SJCRH30 (cell line): Measurements from ENCODE around the gene KIAA0825. TPM values are rescaled to one million over a fixed set of nuclear protein-coding genes. Genes with fewer than 3 reads are reported as not detected.
"Not testable (repeated sequence)": the region's sequence is repeated elsewhere in the genome, so short reads cannot be mapped to it uniquely, and the experiment has no call there.

Source experiments
- DNase-seq, 2 experiments: peaks; one replicate each; pipeline ENCODE4 v3.0.0-alpha.2; 2015 to 2020
- H3K27ac ChIP-seq: fragments of 250-450 bp; sonication (Bioruptor Pico); 2 replicates; pipeline ENCODE4 v1.5.1; 2020; ENCODE audit warnings: mild to moderate bottlenecking, moderate library complexity
- H3K27me3 ChIP-seq: fragments of 250-450 bp; sonication (Bioruptor Pico); 2 replicates; pipeline ENCODE4 v1.5.1; 2020; ENCODE audit warnings: mild to moderate bottlenecking, moderate library complexity
- H3K36me3 ChIP-seq: fragments of 250-450 bp; sonication (Bioruptor Pico); 2 replicates; pipeline ENCODE4 v1.5.1; 2020; ENCODE audit warnings: mild to moderate bottlenecking, moderate library complexity
- H3K4me1 ChIP-seq: fragments of 250-450 bp; sonication (Bioruptor Pico); 2 replicates; pipeline ENCODE4 v1.5.1; 2020; ENCODE audit warnings: mild to moderate bottlenecking, moderate library complexity
- H3K4me3 ChIP-seq: fragments of 250-450 bp; sonication (Bioruptor Pico); 2 replicates; pipeline ENCODE4 v1.5.1; 2020; ENCODE audit warnings: mild to moderate bottlenecking, moderate library complexity
- H3K9me3 ChIP-seq: fragments of 250-450 bp; sonication (Bioruptor Pico); replicated peaks from 2 replicates; pipeline ENCODE4 v1.5.1; 2020; ENCODE audit warnings: mild to moderate bottlenecking, moderate library complexity
- total RNA-seq: library from RNA; depleted of rRNA; stranded (reverse); fragments of >200 nt; shearing (Covaris generic); gene quantifications from 2 replicates; pipeline ENCODE4 v1.2.3, GENCODE V29; 2014

Gene KIAA0825
- total RNA-seq, 1 experiment from 2014 or later, result 3.1 TPM

- no peak overlapping the region for H3K27ac ChIP-seq
- no peak for DNase-seq
- H3K27me3 ChIP-seq, result no peaks in the 10 kb centered on the region
- no peaks in the 10 kb centered on the region for H3K9me3 ChIP-seq
- no peaks in the 10 kb centered on the region for H3K4me1 ChIP-seq
- no peaks in the 10 kb centered on the region for H3K36me3 ChIP-seq
- no peak overlapping the region for H3K4me3 ChIP-seq
These were observed 251.6 kb downstream of the KIAA0825 start for GRCh38 chr5:94366811-94367210.

GRCh38 chr5:94362857-94363256 is 255.5 kb downstream of the KIAA0825 start:
- no peak for DNase-seq
- Histone ChIP-seq H3K27ac (no peak overlapping the region), H3K27me3 (no peaks in the 10 kb centered on the region), H3K36me3 (no peaks in the 10 kb centered on the region), H3K4me1 (no peaks in the 10 kb centered on the region), H3K4me3 (no peak overlapping the region), H3K9me3 (no peaks in the 10 kb centered on the region)

- Histone ChIP-seq H3K4me1 (no peaks in the 10 kb centered on the region), H3K27me3 (no peaks in the 10 kb centered on the region), H3K36me3 (no peaks in the 10 kb centered on the region), H3K27ac (no peak overlapping the region), H3K4me3 (no peak overlapping the region), H3K9me3 (no peaks in the 10 kb centered on the region)
- DNase-seq, result no peak
These were observed 256.3 kb downstream of the KIAA0825 start for GRCh38 chr5:94361832-94362796.

- Histone ChIP-seq H3K27ac (no peak overlapping the region), H3K27me3 (no peaks in the 10 kb centered on the region), H3K36me3 (no peaks in the 10 kb centered on the region), H3K9me3 (no peaks in the 10 kb centered on the region), H3K4me3 (no peak overlapping the region), H3K4me1 (no peaks in the 10 kb centered on the region)
- no peak for DNase-seq
These were observed 257.2 kb downstream of the KIAA0825 start for GRCh38 chr5:94361161-94361560.

GRCh38 chr5:94360382-94361130 is 257.8 kb downstream of the KIAA0825 start:
- H3K4me3 ChIP-seq, result no peak overlapping the region
- no peak for DNase-seq
- H3K9me3 ChIP-seq, result no peaks in the 10 kb centered on the region
- H3K36me3 ChIP-seq, result no peaks in the 10 kb centered on the region
- H3K27me3 ChIP-seq, result no peaks in the 10 kb centered on the region
- no peak overlapping the region for H3K27ac ChIP-seq
- H3K4me1 ChIP-seq, result no peaks in the 10 kb centered on the region

GRCh38 chr5:94359880-94360279 is 258.5 kb downstream of the KIAA0825 start:
- Histone ChIP-seq H3K27ac (no peak overlapping the region), H3K27me3 (no peaks in the 10 kb centered on the region), H3K4me3 (no peak overlapping the region), H3K4me1 (no peaks in the 10 kb centered on the region), H3K36me3 (no peaks in the 10 kb centered on the region), H3K9me3 (no peaks in the 10 kb centered on the region)
- no peak for DNase-seq

- no peaks in the 10 kb centered on the region for H3K27me3 ChIP-seq
- H3K27ac ChIP-seq, result no peak overlapping the region
- no peak overlapping the region for H3K4me3 ChIP-seq
- no peak for DNase-seq
- H3K4me1 ChIP-seq, result no peaks in the 10 kb centered on the region
- no peaks in the 10 kb centered on the region; the same call in 1 of the 2 replicates for H3K9me3 ChIP-seq
- no peaks in the 10 kb centered on the region for H3K36me3 ChIP-seq
These were observed 262.6 kb downstream of the KIAA0825 start for GRCh38 chr5:94355811-94356210.

- H3K4me1 ChIP-seq, H3K36me3 ChIP-seq, DNase-seq, H3K4me3 ChIP-seq, H3K27ac ChIP-seq, H3K27me3 ChIP-seq, H3K9me3 ChIP-seq: not testable (repeated sequence)
These were observed 263.4 kb downstream of the KIAA0825 start for GRCh38 chr5:94354837-94355485.

GRCh38 chr5:94353605-94354004 is 264.8 kb downstream of the KIAA0825 start:
- DNase-seq, result no peak
- Histone ChIP-seq H3K9me3 (peaks cover under 1% of the 10 kb centered on the region; the same call in 1 of the 2 replicates), H3K27ac (no peak overlapping the region), H3K27me3 (no peaks in the 10 kb centered on the region), H3K4me1 (no peaks in the 10 kb centered on the region), H3K36me3 (no peaks in the 10 kb centered on the region), H3K4me3 (no peak overlapping the region)

GRCh38 chr5:94347130-94347529 is 271.3 kb downstream of the KIAA0825 start:
- Histone ChIP-seq H3K27ac (no peak overlapping the region), H3K27me3 (no peaks in the 10 kb centered on the region), H3K4me1 (no peaks in the 10 kb centered on the region), H3K9me3 (peaks cover 10% of the 10 kb centered on the region; the same call in 1 of the 2 replicates), H3K36me3 (no peaks in the 10 kb centered on the region), H3K4me3 (no peak overlapping the region)
- peak in 1 of 2 experiments; percentile 3 for DNase-seq

- no peaks in the 10 kb centered on the region for H3K4me1 ChIP-seq
- no peaks in the 10 kb centered on the region for H3K27me3 ChIP-seq
- H3K4me3 ChIP-seq, result no peak overlapping the region
- no peak for DNase-seq
- H3K36me3 ChIP-seq, result no peaks in the 10 kb centered on the region
- H3K9me3 ChIP-seq, result 0 out of 2 replicates have a peak, but pooled peaks cover 10% of the 10 kb centered on the region
- no peak overlapping the region for H3K27ac ChIP-seq
These were observed 273.1 kb downstream of the KIAA0825 start for GRCh38 chr5:94345257-94345656.

- no peak overlapping the region for H3K4me3 ChIP-seq
- no peaks in the 10 kb centered on the region for H3K27me3 ChIP-seq
- no peak for DNase-seq
- no peaks in the 10 kb centered on the region for H3K36me3 ChIP-seq
- H3K9me3 ChIP-seq, result no peaks in the 10 kb centered on the region
- H3K4me1 ChIP-seq, result no peaks in the 10 kb centered on the region
- no peak overlapping the region for H3K27ac ChIP-seq
These were observed 280.8 kb downstream of the KIAA0825 start for GRCh38 chr5:94337617-94338016.

- no peak for DNase-seq
- Histone ChIP-seq H3K4me3 (no peak overlapping the region), H3K27me3 (no peaks in the 10 kb centered on the region), H3K36me3 (no peaks in the 10 kb centered on the region), H3K4me1 (no peaks in the 10 kb centered on the region), H3K27ac (no peak overlapping the region), H3K9me3 (no peaks in the 10 kb centered on the region)
These were observed 282.5 kb downstream of the KIAA0825 start for GRCh38 chr5:94335936-94336335.

- Histone ChIP-seq H3K36me3 (no peaks in the 10 kb centered on the region), H3K4me3 (no peak overlapping the region), H3K27ac (no peak overlapping the region), H3K27me3 (no peaks in the 10 kb centered on the region), H3K9me3 (no peaks in the 10 kb centered on the region; the same call in 1 of the 2 replicates), H3K4me1 (no peaks in the 10 kb centered on the region)
- no peak for DNase-seq
These were observed 289.3 kb downstream of the KIAA0825 start for GRCh38 chr5:94329115-94329514.

GRCh38 chr5:94326586-94326985 is 291.8 kb downstream of the KIAA0825 start:
- Histone ChIP-seq H3K4me1 (no peaks in the 10 kb centered on the region), H3K27ac (no peak overlapping the region), H3K9me3 (no peaks in the 10 kb centered on the region; the same call in 1 of the 2 replicates), H3K27me3 (no peaks in the 10 kb centered on the region), H3K4me3 (no peak overlapping the region), H3K36me3 (no peaks in the 10 kb centered on the region)
- DNase-seq, result no peak
